HG02759 (cell line): ENCODE data around the gene SEH1L.
A peak's percentile ranks its signal among the peaks of the same experiment; 100 is the strongest.
"Not testable (repeated sequence)": the region's sequence is repeated elsewhere in the genome, so short reads cannot be mapped to it uniquely, and the experiment has no call there.

Experiments
- ATAC-seq: cut with Tn5 transposase; IDR thresholded peaks from one replicate; pipeline ENCODE4 v1.9.1; 2021; ENCODE audit warnings: mild to moderate bottlenecking, moderate library complexity; ENCODE audit not compliant: unreplicated experiment

The SEH1L gene

GRCh38 chr18:12995424-12995823 lies 47.6 kb downstream of the SEH1L start:
- no peak for ATAC-seq

- no peak for ATAC-seq
These were observed 48.2 kb downstream of the SEH1L start for GRCh38 chr18:12995952-12996477.

GRCh38 chr18:12996661-12997292 lies 49.0 kb downstream of the SEH1L start:
- ATAC-seq, result no peak

DNA sequence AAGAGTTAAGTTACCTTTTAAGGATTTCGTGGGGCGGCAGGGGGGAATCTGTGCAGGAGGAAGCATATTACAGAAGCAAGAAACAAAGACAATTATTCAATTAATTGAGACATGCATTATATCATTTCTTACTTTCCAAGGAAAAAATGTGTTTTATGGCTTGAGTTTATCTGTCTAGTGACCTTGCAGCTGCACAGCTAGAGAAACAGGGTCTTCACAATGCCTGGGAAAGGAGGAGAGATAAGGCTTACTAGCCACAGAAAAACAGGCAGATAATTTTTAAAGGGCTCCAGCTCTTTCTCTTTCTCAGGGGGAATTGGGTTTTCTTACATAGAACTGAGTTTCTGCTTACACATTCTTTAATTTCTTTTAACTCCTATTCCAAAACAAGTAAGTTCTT lies 49.5 kb downstream of the SEH1L start:
- not testable (repeated sequence) for ATAC-seq

DNA sequence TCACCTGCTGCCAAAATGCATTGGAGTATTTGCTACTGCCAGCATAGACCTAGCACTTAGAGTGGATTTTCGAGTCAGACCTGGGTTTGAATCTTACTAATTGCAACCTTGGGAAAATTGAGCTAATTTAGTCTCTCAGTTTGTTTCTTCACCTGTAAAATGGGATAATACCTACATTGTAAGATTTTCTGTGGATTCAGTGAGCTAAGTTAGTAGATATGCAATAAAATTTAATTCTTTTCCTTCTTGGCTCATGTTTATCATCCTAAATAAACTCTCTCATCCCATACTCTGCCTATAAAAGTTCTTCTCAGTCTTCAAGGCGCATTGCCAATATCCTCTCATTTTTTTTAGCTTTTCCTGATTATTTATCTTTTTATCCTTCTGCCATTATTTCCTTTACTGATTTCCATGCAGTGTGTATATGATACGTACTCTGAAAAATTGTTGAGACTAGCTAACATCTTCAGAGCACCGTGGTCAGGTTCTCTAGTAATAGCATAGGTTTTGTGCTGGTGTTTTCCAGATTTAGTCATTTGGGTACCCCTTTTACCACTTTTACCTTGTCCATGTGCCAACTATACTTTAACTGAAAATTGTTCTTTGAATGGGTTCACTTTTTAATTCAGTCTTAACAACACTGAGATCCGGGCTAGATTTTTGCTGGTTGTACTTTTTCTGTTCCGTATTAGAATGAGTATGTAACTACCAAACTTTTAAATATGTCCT lies 50.7 kb downstream of the SEH1L start:
- peak; percentile 57 for ATAC-seq

DNA sequence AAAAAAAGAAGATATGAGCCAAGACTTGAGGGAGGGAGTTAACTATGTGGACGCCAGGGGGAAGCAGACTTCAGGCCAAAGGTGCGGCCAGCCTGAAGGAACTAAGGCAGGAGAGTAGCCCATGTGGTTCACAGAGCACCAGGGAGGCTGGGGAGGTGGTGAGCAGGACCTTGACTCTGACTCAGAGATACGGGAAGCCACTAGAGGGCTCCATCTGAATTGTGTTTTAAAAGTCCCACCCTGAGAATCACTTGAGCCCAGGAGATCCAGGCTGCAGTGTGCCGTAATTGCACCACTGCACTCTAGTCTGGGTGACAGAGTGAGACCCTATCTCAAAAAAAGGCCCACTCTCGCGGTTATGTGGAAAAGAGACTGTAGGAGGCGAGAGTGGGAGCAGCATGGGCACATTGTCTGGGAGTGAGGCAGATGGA lies 55.7 kb downstream of the SEH1L start:
- ATAC-seq, result peak; percentile 61

- no peak for ATAC-seq
These were observed 56.6 kb downstream of the SEH1L start for GRCh38 chr18:13004396-13004795.

GRCh38 chr18:13005289-13005688 lies 57.5 kb downstream of the SEH1L start:
- ATAC-seq, result no peak

- no peak for ATAC-seq
These were observed 58.9 kb downstream of the SEH1L start for GRCh38 chr18:13006531-13007247.

DNA sequence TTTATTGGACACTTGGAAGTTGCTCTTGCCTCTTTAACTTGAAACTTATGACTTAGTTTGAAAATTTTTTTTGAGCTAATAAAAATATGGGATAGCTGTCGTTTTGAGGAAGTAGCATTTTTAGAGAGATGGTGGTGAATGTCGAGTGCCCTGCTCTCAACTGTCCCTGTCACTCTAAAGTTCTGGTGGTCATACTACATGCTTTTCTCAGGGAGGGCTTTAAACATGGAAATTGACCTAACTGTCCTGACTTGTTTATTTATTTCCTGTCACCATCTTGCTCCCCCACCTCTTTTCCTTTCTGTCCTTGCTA lies 59.4 kb downstream of the SEH1L start:
- ATAC-seq, result no peak

GRCh38 chr18:13011719-13012118 lies 63.9 kb downstream of the SEH1L start:
- ATAC-seq, result no peak

DNA sequence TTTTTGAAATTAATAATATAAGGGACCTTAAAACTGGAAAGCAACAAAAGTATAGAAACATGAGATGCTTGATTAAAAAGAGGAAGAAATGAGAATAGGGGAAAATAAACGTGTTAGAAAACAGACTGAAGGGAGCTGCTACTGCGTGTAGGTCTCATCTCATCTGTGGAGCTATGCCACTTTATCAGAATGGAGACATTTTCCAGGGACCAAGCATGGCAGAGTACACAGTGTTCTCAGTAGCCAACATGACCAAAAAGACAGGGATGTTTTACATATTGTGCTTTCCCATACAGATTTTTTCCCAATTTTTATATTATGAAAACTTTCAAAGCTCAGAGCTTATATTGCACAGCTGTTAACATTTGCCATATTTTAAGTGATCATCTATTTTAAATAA lies 66.4 kb downstream of the SEH1L start:
- no peak for ATAC-seq

DNA sequence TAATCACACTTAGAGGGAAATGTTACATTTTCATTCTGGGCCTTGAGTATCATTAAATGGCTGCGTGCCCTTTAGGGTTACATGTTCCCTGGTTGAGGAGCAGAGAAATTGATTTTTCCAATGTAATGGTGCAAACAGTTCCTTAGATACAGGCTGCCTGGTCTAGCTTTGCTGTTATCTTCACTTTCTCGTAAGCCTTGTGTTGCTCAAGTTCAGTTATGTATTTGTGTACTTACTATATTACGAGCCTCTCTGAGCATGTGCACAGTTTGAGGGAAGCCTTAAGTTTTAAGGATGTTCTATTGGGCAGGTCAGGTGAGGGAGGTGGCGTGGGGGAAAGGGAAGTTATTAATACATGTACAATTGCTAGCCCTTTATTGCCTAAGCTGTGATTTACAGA lies 67.0 kb downstream of the SEH1L start:
- ATAC-seq, result no peak

GRCh38 chr18:13017247-13017875 lies 69.5 kb downstream of the SEH1L start:
- ATAC-seq, result no peak

- ATAC-seq, result no peak
These were observed 70.6 kb downstream of the SEH1L start for GRCh38 chr18:13018374-13018773.

DNA sequence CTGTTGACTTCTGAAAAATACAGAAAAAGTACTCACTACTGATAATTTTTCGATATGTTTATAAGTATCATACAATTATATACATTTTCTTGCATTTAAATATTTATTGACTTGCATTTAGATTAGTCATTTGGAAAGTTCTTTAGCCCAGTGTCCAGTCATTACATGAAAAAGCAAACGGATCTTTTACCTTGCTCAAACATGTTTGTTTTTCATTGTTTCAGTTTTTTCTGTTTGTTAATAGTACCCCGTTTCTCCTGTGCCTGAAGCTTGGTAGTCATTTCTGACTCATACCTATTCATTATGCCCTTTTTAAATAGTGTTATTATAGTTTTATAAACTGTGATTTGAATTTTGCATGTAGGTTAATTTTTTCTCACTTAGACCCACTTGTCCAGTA lies 71.5 kb downstream of the SEH1L start:
- ATAC-seq, result peak; percentile 58

GRCh38 chr18:13022644-13023043 lies 74.8 kb downstream of the SEH1L start:
- no peak for ATAC-seq

DNA sequence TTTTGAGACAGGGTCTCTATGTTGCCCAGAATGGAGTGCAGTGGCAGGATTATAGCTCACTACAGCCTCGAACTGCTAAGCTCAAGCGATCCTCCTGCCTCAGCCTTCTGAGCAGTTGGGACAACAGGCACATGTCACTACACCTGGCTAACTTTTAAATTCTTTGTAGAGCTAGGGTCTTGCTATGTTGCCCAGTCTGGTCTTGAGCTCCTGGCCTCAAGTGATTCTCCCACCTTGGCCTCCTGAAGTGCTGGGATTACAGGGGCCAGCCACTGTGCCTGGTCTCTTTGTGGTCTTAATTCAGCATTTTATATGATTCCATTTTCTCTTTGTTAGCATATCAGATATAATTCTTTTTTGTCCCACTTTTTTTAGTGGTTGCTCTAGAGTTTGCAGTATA lies 77.4 kb downstream of the SEH1L start:
- no peak for ATAC-seq

DNA sequence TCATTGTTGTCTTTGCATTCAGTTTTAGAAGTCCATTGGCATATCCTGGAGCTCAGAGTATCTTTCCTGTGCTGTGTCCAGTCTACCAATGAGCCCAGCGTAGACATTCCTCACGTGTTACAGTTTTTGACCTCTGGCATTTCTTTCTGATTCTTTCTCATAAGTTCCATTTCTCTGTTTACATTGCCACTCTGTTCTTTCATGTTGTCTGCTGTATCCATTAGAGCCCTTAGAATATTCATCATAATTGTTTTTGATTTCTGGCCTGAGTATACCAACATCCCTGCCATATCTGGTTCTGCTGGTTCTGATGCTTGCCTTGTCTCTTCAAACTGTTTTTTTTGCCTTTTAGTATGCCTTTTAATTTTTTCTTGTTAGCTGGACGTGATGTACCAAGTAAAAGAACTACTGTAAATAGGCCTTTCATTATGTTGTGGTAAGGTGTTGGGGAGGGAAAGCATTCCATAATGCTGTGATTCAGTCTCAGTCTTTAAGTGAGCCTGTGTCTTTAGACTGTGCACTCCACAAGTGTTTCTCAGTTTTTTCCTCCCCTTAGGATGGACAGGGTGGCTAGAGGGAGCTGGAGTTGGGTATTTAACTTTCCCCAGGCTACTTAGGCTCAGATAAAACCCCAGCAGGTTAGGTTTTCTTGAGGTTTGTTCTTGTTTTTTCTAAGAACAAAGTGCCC lies 78.9 kb downstream of the SEH1L start:
- no peak for ATAC-seq

GRCh38 chr18:13028869-13029268 lies 81.1 kb downstream of the SEH1L start:
- ATAC-seq, result no peak

DNA sequence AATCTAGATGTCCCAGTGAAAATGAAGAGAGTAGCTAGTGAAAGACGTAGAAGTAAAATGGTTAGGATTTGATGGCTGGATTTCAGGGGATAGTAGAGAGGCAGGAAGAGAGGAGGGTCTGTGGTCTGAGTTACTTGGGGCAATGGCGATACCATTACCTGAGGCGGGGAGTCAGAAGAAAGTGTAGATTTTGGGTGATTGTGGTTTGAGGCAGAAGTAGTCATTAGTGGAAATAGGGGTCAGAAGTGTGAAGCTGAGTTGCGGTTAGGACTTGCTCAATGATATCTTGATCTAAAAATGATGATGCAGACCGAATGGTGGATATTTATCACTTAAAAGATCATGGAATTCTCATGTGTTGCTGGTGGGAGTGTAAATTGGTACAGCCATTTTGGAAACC lies 84.4 kb downstream of the SEH1L start:
- no peak for ATAC-seq
